OCI-LY3 (cell line): Measurements from ENCODE around the gene CDKN2C.
"Not testable (repeated sequence)": the region's sequence is repeated elsewhere in the genome, so short reads cannot be mapped to it uniquely, and the experiment has no call there.

Source experiments
- H2AFZ ChIP-seq: fragments of 200-600, 300-600 bp; shearing (Covaris generic); 2 replicates; pipeline ENCODE4 v1.6.0; 2014; ENCODE audit warnings: antibody characterized with exemption, low read depth, low read length
- H3K27ac ChIP-seq: fragments of 200-600, 300-600 bp; sonication (generic); 2 replicates; pipeline ENCODE4 v1.5.1; 2014; ENCODE audit warnings: mild to moderate bottlenecking, low read length, moderate library complexity, mixed read lengths
- H3K27me3 ChIP-seq: fragments of 200-600, 300-600 bp; sonication (generic); 2 replicates; pipeline ENCODE4 v1.6.1; 2014; ENCODE audit warnings: low read depth, low read length, mixed read lengths
- H3K36me3 ChIP-seq: fragments of 200-600, 300-600 bp; sonication (generic); replicated peaks from 2 replicates; pipeline ENCODE3; 2014; ENCODE audit warnings: low read depth, low read length, mixed read lengths
- H3K4me1 ChIP-seq: fragments of 300-600, 200-600 bp; sonication (generic); 2 replicates; pipeline ENCODE4 v1.6.1; 2014; ENCODE audit warnings: low read length, mixed read lengths
- H3K4me2 ChIP-seq: fragments of 200-600, 300-600 bp; sonication (generic); 2 replicates; pipeline ENCODE4 v1.6.1; 2014; ENCODE audit warnings: low read length, mixed read lengths
- H3K4me3 ChIP-seq: fragments of 300-600, 200-600 bp; sonication (generic); 2 replicates; pipeline ENCODE4 v1.5.1; 2014; ENCODE audit warnings: antibody characterized with exemption, mild to moderate bottlenecking, low read length, moderate library complexity
- H3K79me2 ChIP-seq: fragments of 300-600, 200-600 bp; shearing (Covaris generic); 2 replicates; pipeline ENCODE4 v1.6.1; 2014; ENCODE audit warnings: mild to moderate bottlenecking, low read length, mixed read lengths
- H3K9ac ChIP-seq: fragments of 300-600, 200-600 bp; shearing (Covaris generic); 2 replicates; pipeline ENCODE4 v1.6.0; 2014; ENCODE audit warnings: mild to moderate bottlenecking, low read length, moderate library complexity
- H3K9me3 ChIP-seq: fragments of 200-600, 300-600 bp; shearing (Covaris generic); 2 replicates; pipeline ENCODE4 v1.6.1; 2014; ENCODE audit warnings: low read length, mixed read lengths; ENCODE audit not compliant: insufficient read depth
- H4K20me1 ChIP-seq: fragments of 200-600, 300-600 bp; sonication (generic); 2 replicates; pipeline ENCODE4 v1.6.1; 2016; ENCODE audit warnings: low read length, mixed read lengths; ENCODE audit not compliant: insufficient read depth
- EZH2phosphoT487 ChIP-seq: fragments of 200-600 bp; shearing (Covaris generic); IDR thresholded peaks from 2 replicates; pipeline ENCODE4 v1.6.1; 2018; ENCODE audit warnings: antibody characterized with exemption, mixed run types, low read depth
- TF ChIP-seq, protein P1 (sequence below): fragments of 200-600, 300-600 bp; sonication (generic); IDR thresholded peaks from 2 replicates; pipeline ENCODE4 v1.5.1; 2014; ENCODE audit warnings: antibody characterized with exemption, low read length, low read depth

Gene CDKN2C

DNA sequence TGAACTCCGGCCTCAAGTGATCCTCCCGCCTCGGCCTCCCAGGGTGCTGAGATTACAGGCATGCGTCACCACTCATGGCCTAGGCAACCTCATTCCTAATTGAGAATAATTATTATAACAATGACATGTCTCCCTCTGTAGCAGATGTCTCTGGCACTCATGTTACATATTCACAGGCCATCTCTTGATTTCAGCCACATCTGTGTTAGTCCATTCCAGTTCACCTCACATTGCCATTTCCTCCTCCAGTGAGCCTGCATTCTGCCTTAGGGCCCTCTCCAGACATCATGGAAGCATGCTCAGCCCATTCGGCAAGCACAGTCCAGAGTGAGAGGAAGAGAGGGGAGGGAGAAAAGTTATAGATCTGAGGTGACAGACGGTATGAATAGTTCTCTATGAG, 32.5 kb downstream of the CDKN2C start:
- no peak for TF ChIP-seq EZH2phosphoT487
- TF ChIP-seq, protein P1, sequence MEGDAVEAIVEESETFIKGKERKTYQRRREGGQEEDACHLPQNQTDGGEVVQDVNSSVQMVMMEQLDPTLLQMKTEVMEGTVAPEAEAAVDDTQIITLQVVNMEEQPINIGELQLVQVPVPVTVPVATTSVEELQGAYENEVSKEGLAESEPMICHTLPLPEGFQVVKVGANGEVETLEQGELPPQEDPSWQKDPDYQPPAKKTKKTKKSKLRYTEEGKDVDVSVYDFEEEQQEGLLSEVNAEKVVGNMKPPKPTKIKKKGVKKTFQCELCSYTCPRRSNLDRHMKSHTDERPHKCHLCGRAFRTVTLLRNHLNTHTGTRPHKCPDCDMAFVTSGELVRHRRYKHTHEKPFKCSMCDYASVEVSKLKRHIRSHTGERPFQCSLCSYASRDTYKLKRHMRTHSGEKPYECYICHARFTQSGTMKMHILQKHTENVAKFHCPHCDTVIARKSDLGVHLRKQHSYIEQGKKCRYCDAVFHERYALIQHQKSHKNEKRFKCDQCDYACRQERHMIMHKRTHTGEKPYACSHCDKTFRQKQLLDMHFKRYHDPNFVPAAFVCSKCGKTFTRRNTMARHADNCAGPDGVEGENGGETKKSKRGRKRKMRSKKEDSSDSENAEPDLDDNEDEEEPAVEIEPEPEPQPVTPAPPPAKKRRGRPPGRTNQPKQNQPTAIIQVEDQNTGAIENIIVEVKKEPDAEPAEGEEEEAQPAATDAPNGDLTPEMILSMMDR: no peak
- Histone ChIP-seq H3K79me2 (no peaks in the 10 kb centered on the region), H3K4me1 (peaks cover 6% of the 10 kb centered on the region), H4K20me1 (no peaks in the 10 kb centered on the region), H3K9me3 (no peaks in the 10 kb centered on the region), H3K9ac (no peak overlapping the region), H3K4me2 (no peak overlapping the region), H2AFZ (no peak overlapping the region), H3K4me3 (no peak overlapping the region), H3K27me3 (no peaks in the 10 kb centered on the region), H3K36me3 (no peaks in the 10 kb centered on the region), H3K27ac (no peak overlapping the region)

GRCh38 chr1:51005549-51005948, 35.5 kb downstream of the CDKN2C start:
- not testable (repeated sequence) for H3K4me3 ChIP-seq, H3K4me1 ChIP-seq, H3K79me2 ChIP-seq, H3K4me2 ChIP-seq, H3K27me3 ChIP-seq, H4K20me1 ChIP-seq, H3K36me3 ChIP-seq, H2AFZ ChIP-seq, H3K9me3 ChIP-seq, H3K27ac ChIP-seq, H3K9ac ChIP-seq

DNA sequence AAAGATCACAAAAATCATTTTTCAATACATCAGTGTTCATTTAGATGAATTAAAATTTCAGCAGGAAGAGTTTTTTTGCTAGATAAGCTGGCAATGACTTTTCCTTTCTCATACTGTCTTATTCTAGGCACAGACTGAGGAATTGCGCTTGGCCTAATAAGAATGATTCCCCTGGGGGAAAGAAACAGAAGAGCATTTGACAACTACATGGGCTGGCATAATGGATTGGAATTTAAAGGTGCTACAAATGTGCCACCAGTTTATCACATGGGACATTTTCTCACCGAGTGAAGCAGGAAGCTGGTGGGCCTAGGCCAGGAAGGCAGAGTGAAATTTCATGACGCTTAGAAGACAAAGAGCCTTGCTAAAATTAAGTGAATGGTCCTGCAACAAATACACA, 39.3 kb downstream of the CDKN2C start:
- H3K79me2 ChIP-seq: no peaks in the 10 kb centered on the region
- H3K27ac ChIP-seq: no peak overlapping the region
- no peaks in the 10 kb centered on the region for H3K27me3 ChIP-seq
- H3K9me3 ChIP-seq: no peaks in the 10 kb centered on the region
- TF ChIP-seq EZH2phosphoT487: no peak
- TF ChIP-seq, protein P1: no peak
- no peaks in the 10 kb centered on the region for H4K20me1 ChIP-seq
- H3K4me3 ChIP-seq: no peak overlapping the region
- H2AFZ ChIP-seq: no peak overlapping the region
- H3K4me2 ChIP-seq: no peak overlapping the region
- H3K9ac ChIP-seq: no peak overlapping the region
- no peaks in the 10 kb centered on the region for H3K4me1 ChIP-seq
- no peaks in the 10 kb centered on the region for H3K36me3 ChIP-seq

DNA sequence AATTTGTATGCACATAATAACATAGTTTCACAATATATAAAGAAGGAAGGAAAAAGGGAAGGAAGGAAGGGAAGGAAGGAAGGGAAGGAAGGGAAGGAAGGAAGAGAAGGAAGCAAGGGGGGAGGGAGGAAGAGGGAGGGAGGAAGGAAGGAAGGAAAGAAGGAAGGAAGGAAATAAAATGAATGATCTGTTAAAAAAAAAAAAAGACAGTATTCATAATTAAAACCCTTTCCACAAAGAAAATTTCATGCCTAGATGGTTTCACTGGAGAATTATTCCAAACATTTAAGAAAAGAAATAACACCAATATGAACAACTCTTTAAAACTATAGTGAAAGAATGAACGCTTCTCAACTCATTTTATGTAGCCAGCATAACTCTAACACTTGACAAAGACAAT, 44.8 kb downstream of the CDKN2C start:
- H3K9ac ChIP-seq: no peak overlapping the region
- no peaks in the 10 kb centered on the region for H3K27me3 ChIP-seq
- no peaks in the 10 kb centered on the region for H3K36me3 ChIP-seq
- no peaks in the 10 kb centered on the region for H3K4me1 ChIP-seq
- no peaks in the 10 kb centered on the region for H3K79me2 ChIP-seq
- H2AFZ ChIP-seq: no peak overlapping the region
- no peak for TF ChIP-seq EZH2phosphoT487
- TF ChIP-seq, protein P1: no peak
- H3K9me3 ChIP-seq: no peaks in the 10 kb centered on the region
- H3K27ac ChIP-seq: no peak overlapping the region
- H3K4me3 ChIP-seq: no peak overlapping the region
- no peaks in the 10 kb centered on the region for H4K20me1 ChIP-seq
- H3K4me2 ChIP-seq: no peak overlapping the region

GRCh38 chr1:51019811-51020210, 49.8 kb downstream of the CDKN2C start:
- Histone ChIP-seq H2AFZ (no peak overlapping the region), H3K4me2 (no peak overlapping the region)

More at GRCh38 chr1:51019811-51020210, 49.8 kb downstream of the CDKN2C start:
- no peaks in the 10 kb centered on the region for H3K27me3 ChIP-seq
- no peaks in the 10 kb centered on the region for H3K36me3 ChIP-seq
- no peaks in the 10 kb centered on the region for H3K4me1 ChIP-seq
- H3K4me3 ChIP-seq: no peak overlapping the region
- no peaks in the 10 kb centered on the region for H3K79me2 ChIP-seq
- H3K9me3 ChIP-seq: no peaks in the 10 kb centered on the region
- TF ChIP-seq EZH2phosphoT487: no peak
- TF ChIP-seq, protein P1: no peak
- no peak overlapping the region for H3K27ac ChIP-seq
- H3K9ac ChIP-seq: no peak overlapping the region
- no peaks in the 10 kb centered on the region for H4K20me1 ChIP-seq
